NB4 (cell line): ENCODE measurements around the gene GABRR2.

Experiments used
- MYC ChIP-seq: IDR thresholded peaks from 2 replicates; pipeline ENCODE4 v1.6.1; 2011; ENCODE audit warnings: low read depth, low read length
- POLR2A ChIP-seq: IDR thresholded peaks from 2 replicates; pipeline ENCODE4 v1.6.1; 2011; ENCODE audit warnings: mild to moderate bottlenecking; ENCODE audit not compliant: insufficient read length; ENCODE audit errors: extremely low read depth
- TF ChIP-seq, protein P1 (sequence below): IDR thresholded peaks from one replicate; pipeline ENCODE4 v1.5.1; 2012; ENCODE audit warnings: low read depth, low read length
- TF ChIP-seq, protein P2 (sequence below): IDR thresholded peaks from 2 replicates; pipeline ENCODE4 v1.6.1; 2011; ENCODE audit warnings: low read depth, low read length

DNA sequence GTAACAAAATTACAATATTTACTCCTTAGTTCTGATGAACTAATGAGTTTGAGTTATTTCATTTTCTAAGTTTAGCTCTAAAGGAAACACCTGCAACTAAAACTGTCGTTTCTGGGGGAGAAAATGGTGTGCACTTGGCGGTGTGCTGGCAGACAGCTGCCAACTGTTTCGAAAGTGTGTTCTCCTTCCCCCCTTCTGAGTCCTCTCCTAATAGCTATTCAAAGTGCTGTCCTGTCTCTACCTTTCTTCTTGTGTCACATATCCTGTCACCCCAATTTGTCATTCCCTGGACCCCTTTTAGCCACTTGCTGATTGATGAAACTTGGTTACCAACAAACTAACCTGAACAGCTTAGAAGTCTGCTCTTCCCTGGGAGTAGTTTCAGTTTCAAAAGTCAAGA is 42.3 kb upstream of the GABRR2 start:
- TF ChIP-seq POLR2A (no peak), MYC (no peak)
- TF ChIP-seq, protein P1, sequence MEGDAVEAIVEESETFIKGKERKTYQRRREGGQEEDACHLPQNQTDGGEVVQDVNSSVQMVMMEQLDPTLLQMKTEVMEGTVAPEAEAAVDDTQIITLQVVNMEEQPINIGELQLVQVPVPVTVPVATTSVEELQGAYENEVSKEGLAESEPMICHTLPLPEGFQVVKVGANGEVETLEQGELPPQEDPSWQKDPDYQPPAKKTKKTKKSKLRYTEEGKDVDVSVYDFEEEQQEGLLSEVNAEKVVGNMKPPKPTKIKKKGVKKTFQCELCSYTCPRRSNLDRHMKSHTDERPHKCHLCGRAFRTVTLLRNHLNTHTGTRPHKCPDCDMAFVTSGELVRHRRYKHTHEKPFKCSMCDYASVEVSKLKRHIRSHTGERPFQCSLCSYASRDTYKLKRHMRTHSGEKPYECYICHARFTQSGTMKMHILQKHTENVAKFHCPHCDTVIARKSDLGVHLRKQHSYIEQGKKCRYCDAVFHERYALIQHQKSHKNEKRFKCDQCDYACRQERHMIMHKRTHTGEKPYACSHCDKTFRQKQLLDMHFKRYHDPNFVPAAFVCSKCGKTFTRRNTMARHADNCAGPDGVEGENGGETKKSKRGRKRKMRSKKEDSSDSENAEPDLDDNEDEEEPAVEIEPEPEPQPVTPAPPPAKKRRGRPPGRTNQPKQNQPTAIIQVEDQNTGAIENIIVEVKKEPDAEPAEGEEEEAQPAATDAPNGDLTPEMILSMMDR = no peak
- TF ChIP-seq, protein P2, sequence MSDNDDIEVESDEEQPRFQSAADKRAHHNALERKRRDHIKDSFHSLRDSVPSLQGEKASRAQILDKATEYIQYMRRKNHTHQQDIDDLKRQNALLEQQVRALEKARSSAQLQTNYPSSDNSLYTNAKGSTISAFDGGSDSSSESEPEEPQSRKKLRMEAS = no peak
